Testis (tissue), 2 donors: Measurements from ENCODE around the gene PDHX.

Source experiments
- POLR2A ChIP-seq: fragments of 450-650 bp; IDR thresholded peaks from one replicate; pipeline ENCODE4 v1.6.1; 2017; ENCODE audit warnings: antibody characterized with exemption, mild to moderate bottlenecking, moderate library complexity
- TF ChIP-seq, protein P1 (sequence below), 3 experiments: fragments of 450-650 bp in 2 of 3; fragments of 200-600 bp in 1 of 3; sonication (generic) in 1 of 3; IDR thresholded peaks; one replicate each; pipeline ENCODE4 v1.5.1; 2016 to 2019; ENCODE audit warnings: antibody characterized with exemption in 3 of 3, mild to moderate bottlenecking in 2 of 3, moderate library complexity in 1 of 3

DNA sequence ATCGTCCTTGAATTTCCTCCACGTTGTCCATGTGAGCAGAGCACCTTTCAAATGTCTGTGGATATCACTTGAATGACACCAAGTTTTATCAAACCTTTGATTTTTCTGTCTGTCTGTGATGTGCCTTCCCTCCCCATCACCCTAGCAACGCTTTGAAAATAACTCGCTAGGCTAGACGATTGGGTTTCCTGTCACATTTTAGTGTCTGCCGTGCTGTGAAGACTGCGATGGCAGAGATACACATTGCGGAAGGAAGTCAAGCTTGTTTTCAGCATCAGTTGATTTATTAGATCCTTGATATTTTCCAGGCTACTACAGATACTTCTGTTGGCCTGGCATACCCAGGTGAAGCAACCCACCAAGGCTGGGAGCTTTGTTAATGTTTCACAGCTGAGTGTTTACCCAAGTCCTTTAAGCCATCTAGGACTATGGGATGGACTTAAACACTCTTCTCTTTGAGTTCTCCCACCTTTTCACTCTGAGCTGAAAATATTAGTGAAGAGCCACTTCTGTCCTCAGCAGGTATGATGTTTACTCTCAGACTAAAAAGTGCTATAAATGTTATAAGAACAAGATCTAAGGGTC is 128.9 kb downstream of the PDHX start:
- TF ChIP-seq, protein P1, sequence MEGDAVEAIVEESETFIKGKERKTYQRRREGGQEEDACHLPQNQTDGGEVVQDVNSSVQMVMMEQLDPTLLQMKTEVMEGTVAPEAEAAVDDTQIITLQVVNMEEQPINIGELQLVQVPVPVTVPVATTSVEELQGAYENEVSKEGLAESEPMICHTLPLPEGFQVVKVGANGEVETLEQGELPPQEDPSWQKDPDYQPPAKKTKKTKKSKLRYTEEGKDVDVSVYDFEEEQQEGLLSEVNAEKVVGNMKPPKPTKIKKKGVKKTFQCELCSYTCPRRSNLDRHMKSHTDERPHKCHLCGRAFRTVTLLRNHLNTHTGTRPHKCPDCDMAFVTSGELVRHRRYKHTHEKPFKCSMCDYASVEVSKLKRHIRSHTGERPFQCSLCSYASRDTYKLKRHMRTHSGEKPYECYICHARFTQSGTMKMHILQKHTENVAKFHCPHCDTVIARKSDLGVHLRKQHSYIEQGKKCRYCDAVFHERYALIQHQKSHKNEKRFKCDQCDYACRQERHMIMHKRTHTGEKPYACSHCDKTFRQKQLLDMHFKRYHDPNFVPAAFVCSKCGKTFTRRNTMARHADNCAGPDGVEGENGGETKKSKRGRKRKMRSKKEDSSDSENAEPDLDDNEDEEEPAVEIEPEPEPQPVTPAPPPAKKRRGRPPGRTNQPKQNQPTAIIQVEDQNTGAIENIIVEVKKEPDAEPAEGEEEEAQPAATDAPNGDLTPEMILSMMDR (IDR thresholded peaks at IDR 0.05), result no peak
- no peak for TF ChIP-seq POLR2A
